HEK293T (cell line): Measurements from ENCODE around the gene BMP10.
A peak's percentile ranks its signal among the peaks of the same experiment; 100 is the strongest.

Experiments used
- CTCF ChIA-PET: fragments of 350-600 bp; formaldehyde crosslinking; extraction: SDS; loops from one replicate; lab custom pipeline; 2021; ENCODE audit warnings: antibody characterized with exemption, inconsistent platforms; lab: Yijun Ruan, JAX
- POLR2A ChIA-PET: fragments of 350-600 bp; formaldehyde crosslinking; extraction: SDS; loops from one replicate; lab custom pipeline; 2020; ENCODE audit warnings: antibody characterized with exemption, inconsistent platforms; lab: Yijun Ruan, JAX
- DNase-seq: peaks from one replicate; pipeline ENCODE4 v3.0.0; 2012; ENCODE audit warnings: mixed read lengths; ENCODE audit errors: extremely low spot score
- ARNT ChIP-seq: fragments of 450-650 bp; IDR thresholded peaks from 2 replicates; pipeline ENCODE4 v1.6.1; 2017; ENCODE audit warnings: mild to moderate bottlenecking
- BHLHE40 ChIP-seq: fragments of 450-650 bp; IDR thresholded peaks from 2 replicates; pipeline ENCODE4 v1.6.1; 2016; ENCODE audit warnings: mild to moderate bottlenecking, moderate library complexity, borderline replicate concordance
- CTBP1 ChIP-seq: fragments of 450-650 bp; IDR thresholded peaks from 2 replicates; pipeline ENCODE4 v1.6.1; 2016; ENCODE audit warnings: borderline replicate concordance
- ELF4 ChIP-seq: fragments of 450-650 bp; IDR thresholded peaks from 2 replicates; pipeline ENCODE4 v1.6.1; 2017; ENCODE audit warnings: antibody characterized with exemption
- FOXA1 ChIP-seq: fragments of 450-650 bp; IDR thresholded peaks from 2 replicates; pipeline ENCODE4 v1.6.1; 2016; ENCODE audit warnings: mild to moderate bottlenecking
- FOXK2 ChIP-seq: fragments of 450-650 bp; IDR thresholded peaks from 2 replicates; pipeline ENCODE4 v1.6.1; 2016; ENCODE audit warnings: mild to moderate bottlenecking
- FOXM1 ChIP-seq: fragments of 450-650 bp; IDR thresholded peaks from 2 replicates; pipeline ENCODE4 v1.6.1; 2017; ENCODE audit warnings: mild to moderate bottlenecking, borderline replicate concordance
- HDGF ChIP-seq: fragments of 450-650 bp; IDR thresholded peaks from 2 replicates; pipeline ENCODE4 v1.6.1; 2017; ENCODE audit warnings: antibody characterized with exemption, borderline replicate concordance
- L3MBTL2 ChIP-seq: fragments of 450-650 bp; conservative IDR thresholded peaks from 2 replicates; pipeline ENCODE4 v1.6.1; 2016; ENCODE audit warnings: mild to moderate bottlenecking
- LEF1 ChIP-seq: fragments of 450-650 bp; IDR thresholded peaks from 2 replicates; pipeline ENCODE4 v1.6.1; 2017; ENCODE audit warnings: mild to moderate bottlenecking, borderline replicate concordance
- NFRKB ChIP-seq: fragments of 450-650 bp; IDR thresholded peaks from 2 replicates; pipeline ENCODE4 v1.6.1; 2016; ENCODE audit warnings: mild to moderate bottlenecking, moderate library complexity
- SP1 ChIP-seq: fragments of 450-650 bp; IDR thresholded peaks from 2 replicates; pipeline ENCODE4 v1.6.1; 2017
- SUZ12 ChIP-seq: fragments of 450-650 bp; IDR thresholded peaks from 2 replicates; pipeline ENCODE4 v1.6.1; 2016; ENCODE audit warnings: mild to moderate bottlenecking
- TARDBP ChIP-seq: fragments of 450-650 bp; IDR thresholded peaks from 2 replicates; pipeline ENCODE4 v1.6.1; 2016
- ZNF384 ChIP-seq: fragments of 450-650 bp; IDR thresholded peaks from 2 replicates; pipeline ENCODE4 v1.6.1; 2016
- TF ChIP-seq, protein P1 (sequence below): fragments of 450-650 bp; IDR thresholded peaks from 2 replicates; pipeline ENCODE4 v1.6.1; 2016

The BMP10 gene

DNA sequence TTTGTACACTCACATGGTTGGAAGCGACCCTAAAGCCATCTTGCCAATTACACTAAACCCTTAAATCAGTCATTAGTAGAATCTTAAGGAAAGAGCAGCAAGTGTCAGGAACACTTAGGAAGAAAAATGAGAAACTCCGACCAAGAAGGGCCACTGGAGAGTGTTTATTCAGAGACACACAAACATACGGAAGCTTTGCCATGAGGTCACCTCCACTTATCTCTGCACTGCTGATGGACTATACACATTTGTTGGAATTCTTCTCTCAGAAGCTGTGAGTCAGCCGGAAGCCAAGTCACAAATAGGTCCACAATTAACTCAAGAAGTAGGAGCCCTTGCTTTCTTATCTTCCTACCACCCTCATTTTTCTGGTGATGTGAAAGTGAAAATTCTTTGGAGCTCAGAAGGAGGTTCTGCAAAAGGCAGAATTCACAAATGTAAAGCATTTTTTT lies 21.6 kb downstream of the BMP10 start:
- POLR2A ChIA-PET = no interaction called here
- CTCF ChIA-PET = interaction anchor here (0.6 to 0.9 kb wide), 2 partner anchors 13 to 22 kb away, joined by 3 to 4 read pairs; partner anchors contain the start of gene BMP10

GRCh38 chr2:68847751-68848150 lies 23.4 kb downstream of the BMP10 start:
- POLR2A ChIA-PET = no interaction called here
- DNase-seq = no peak
- TF ChIP-seq ARNT = no peak
- no peak for TF ChIP-seq NFRKB
- TF ChIP-seq HDGF = no peak
- TF ChIP-seq ZNF384 = no peak
- TF ChIP-seq TARDBP = no peak
- TF ChIP-seq FOXK2 = no peak
- TF ChIP-seq SUZ12 = no peak
- no peak for TF ChIP-seq L3MBTL2
- TF ChIP-seq FOXA1 = no peak
- no peak for TF ChIP-seq SP1
- no peak for TF ChIP-seq ELF4
- TF ChIP-seq FOXM1 = no peak
- no peak for TF ChIP-seq CTBP1
- no peak for TF ChIP-seq BHLHE40
- CTCF ChIA-PET = interaction anchor here (0.7 kb wide), 2 partner anchors 9 to 77 kb away, joined by 3 to 4 read pairs; no protein-coding TSS in a partner anchor

More for the DNA sequence above, 21.6 kb downstream of the BMP10 start:
- no peak for DNase-seq
- TF ChIP-seq LEF1 = no peak
- TF ChIP-seq FOXK2 = no peak

- DNase-seq = no peak
- ChIA-PET CTCF (interaction anchor here (0.6 kb wide), 1 partner anchor 314 kb away, joined by 3 read pairs; no protein-coding TSS in a partner anchor), POLR2A (no interaction called here)
- TF ChIP-seq FOXK2 (no peak), LEF1 (no peak), BHLHE40 (no peak), ARNT (no peak), L3MBTL2 (no peak), ELF4 (no peak), SUZ12 (no peak), HDGF (no peak), ZNF384 (no peak), FOXM1 (no peak), NFRKB (no peak), FOXA1 (no peak), CTBP1 (no peak), TARDBP (no peak), SP1 (no peak)
- TF ChIP-seq, protein P1, sequence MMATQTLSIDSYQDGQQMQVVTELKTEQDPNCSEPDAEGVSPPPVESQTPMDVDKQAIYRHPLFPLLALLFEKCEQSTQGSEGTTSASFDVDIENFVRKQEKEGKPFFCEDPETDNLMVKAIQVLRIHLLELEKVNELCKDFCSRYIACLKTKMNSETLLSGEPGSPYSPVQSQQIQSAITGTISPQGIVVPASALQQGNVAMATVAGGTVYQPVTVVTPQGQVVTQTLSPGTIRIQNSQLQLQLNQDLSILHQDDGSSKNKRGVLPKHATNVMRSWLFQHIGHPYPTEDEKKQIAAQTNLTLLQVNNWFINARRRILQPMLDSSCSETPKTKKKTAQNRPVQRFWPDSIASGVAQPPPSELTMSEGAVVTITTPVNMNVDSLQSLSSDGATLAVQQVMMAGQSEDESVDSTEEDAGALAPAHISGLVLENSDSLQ = no peak
Observed at GRCh38 chr2:68846091-68846490, 25.1 kb downstream of the BMP10 start.

- CTCF ChIA-PET = interaction anchor here (0.8 kb wide), 1 partner anchor 93 kb away, joined by 3 read pairs; no protein-coding TSS in a partner anchor
- TF ChIP-seq ELF4 (no peak), HDGF (no peak), ARNT (no peak), L3MBTL2 (no peak), FOXK2 (no peak), SP1 (no peak), SUZ12 (no peak), FOXM1 (no peak), NFRKB (no peak), BHLHE40 (no peak), TARDBP (no peak), ZNF384 (no peak), FOXA1 (no peak), LEF1 (no peak)
- TF ChIP-seq, protein P1 = no peak
- no peak for DNase-seq
- POLR2A ChIA-PET = no interaction called here
Observed at GRCh38 chr2:68845043-68845442, 26.2 kb downstream of the BMP10 start.

DNA sequence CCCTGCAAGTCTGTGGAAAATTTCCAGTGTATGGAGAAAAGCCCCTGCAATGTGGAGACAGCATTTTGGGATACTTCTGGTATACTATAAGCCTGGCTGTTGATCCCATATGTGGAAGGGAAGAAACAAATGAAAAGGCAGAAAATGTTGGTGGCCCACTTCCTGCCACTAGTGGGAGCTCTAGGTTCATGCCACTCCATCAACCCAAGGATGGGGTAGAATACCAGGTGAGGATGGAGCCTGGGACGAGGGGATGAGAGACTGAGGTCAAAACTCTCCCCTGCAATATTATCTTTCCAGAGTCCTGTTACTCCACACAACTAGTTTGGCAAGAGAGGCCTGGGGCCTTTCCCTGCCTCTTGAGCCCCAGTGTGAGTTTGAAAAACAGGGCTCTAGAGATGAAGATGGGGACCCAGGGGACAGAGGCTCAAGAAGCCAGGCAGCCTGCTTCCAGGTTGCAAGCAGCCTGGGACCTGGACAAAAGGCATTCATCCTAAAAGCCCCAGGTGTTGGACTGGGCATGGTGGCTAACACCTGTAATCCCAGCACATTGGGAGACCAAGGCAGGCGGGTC lies 31.9 kb downstream of the BMP10 start:
- ChIA-PET CTCF (interaction anchor here (0.6 to 1.6 kb wide), 2 partner anchors 11 to 88 kb away, joined by 4 to 7 read pairs; no protein-coding TSS in a partner anchor), POLR2A (no interaction called here)
- no peak for TF ChIP-seq FOXK2
- TF ChIP-seq ARNT = no peak
- no peak for TF ChIP-seq FOXA1
- no peak for TF ChIP-seq HDGF
- TF ChIP-seq FOXM1 = no peak
- TF ChIP-seq TARDBP = no peak
- TF ChIP-seq SUZ12 = no peak
- TF ChIP-seq BHLHE40 = no peak
- TF ChIP-seq CTBP1 = no peak
- TF ChIP-seq ZNF384 = no peak
- TF ChIP-seq L3MBTL2 = no peak
- TF ChIP-seq SP1 = no peak
- TF ChIP-seq ELF4 = no peak
- no peak for TF ChIP-seq LEF1
- TF ChIP-seq NFRKB = no peak
- TF ChIP-seq, protein P1 = no peak
- DNase-seq = peak; percentile 27

- ChIA-PET CTCF (interaction anchor here (0.6 to 1.6 kb wide), 5 partner anchors 9 to 87 kb away, joined by 3 to 7 read pairs (median 3); no protein-coding TSS in a partner anchor), POLR2A (no interaction called here)
- no peak for DNase-seq
- TF ChIP-seq ZNF384 (no peak), L3MBTL2 (no peak), FOXK2 (no peak), TARDBP (no peak)
Observed at GRCh38 chr2:68838641-68839040, 32.6 kb downstream of the BMP10 start.
